H1 (cell line): ENCODE measurements around the gene NAE1. TPM values are rescaled to one million over a fixed set of nuclear protein-coding genes. Genes with fewer than 3 reads are reported as not detected.

ENCODE experiments used
- CTCF ChIA-PET: fragments of 300-600 bp; sonication (Branson Sonifier 250); formaldehyde crosslinking; loops from one replicate; lab custom pipeline; 2021; ENCODE audit not compliant: partially characterized antibody; lab: Charles Lee
- POLR2A ChIA-PET: fragments of 300-600 bp; sonication (Branson Sonifier 250); formaldehyde crosslinking; loops from one replicate; lab custom pipeline; 2021; ENCODE audit warnings: inconsistent platforms; ENCODE audit not compliant: partially characterized antibody; lab: Charles Lee
- DNase-seq, 2 experiments: peaks; one replicate each; pipeline versions ENCODE4 v3.0.0 to v3.0.0-alpha.2; 2010 to 2022; ENCODE audit warnings: low spot score in 2 of 2, low read depth in 1 of 2, mixed read lengths in 1 of 2
- FAIRE-seq: peaks from 2 replicates; lab custom pipeline; 2011; peaks lifted over from hg19 to GRCh38; lab: Jason Lieb, UNC
- H2AFZ ChIP-seq: 2 replicates; pipeline ENCODE4 v1.8.1; 2012; ENCODE audit warnings: low read length, inconsistent platforms
- H2AK5ac ChIP-seq: 2 replicates; pipeline ENCODE4 v1.6.1; 2013; ENCODE audit warnings: low read depth, low read length
- H2BK120ac ChIP-seq: replicated peaks from 2 replicates; pipeline ENCODE3; 2013; ENCODE audit warnings: low read depth, low read length, inconsistent platforms
- H2BK12ac ChIP-seq: 2 replicates; pipeline ENCODE4 v1.6.1; 2013; ENCODE audit warnings: low read depth, low read length
- H2BK15ac ChIP-seq: 2 replicates; pipeline ENCODE4 v1.6.1; 2013; ENCODE audit warnings: low read length
- H2BK20ac ChIP-seq: 2 replicates; pipeline ENCODE4 v1.6.1; 2013; ENCODE audit warnings: low read length
- H2BK5ac ChIP-seq: 2 replicates; pipeline ENCODE4 v1.6.1; 2013; ENCODE audit warnings: low read depth, low read length
- H3K14ac ChIP-seq: 2 replicates; pipeline ENCODE4 v1.6.1; 2013; ENCODE audit warnings: inconsistent platforms; ENCODE audit not compliant: insufficient read length
- H3K18ac ChIP-seq: 2 replicates; pipeline ENCODE4 v1.6.1; 2013; ENCODE audit warnings: low read length; ENCODE audit errors: extremely low read depth
- H3K23ac ChIP-seq: 2 replicates; pipeline ENCODE4 v1.6.1; 2013; ENCODE audit warnings: inconsistent platforms; ENCODE audit not compliant: insufficient read length
- H3K23me2 ChIP-seq: 2 replicates; pipeline ENCODE4 v1.6.1; 2013; ENCODE audit warnings: low read depth, low read length
- H3K27ac ChIP-seq: 2 replicates; pipeline ENCODE4 v1.6.1; 2011; ENCODE audit warnings: low read depth, low read length, inconsistent platforms
- H3K27me3 ChIP-seq, 4 experiments: replicated peaks in 1 of 4; 1 replicate in 1 of 4; 2 replicates in 3 of 4; pipeline versions ENCODE4 v1.6.1 to v1.8.1; 2011 to 2013; ENCODE audit warnings: low read length in 3 of 4, mild to moderate bottlenecking in 3 of 4, inconsistent platforms in 2 of 4, mixed read lengths in 2 of 4, moderate library complexity in 1 of 4; ENCODE audit not compliant: control insufficient read depth in 3 of 4, insufficient read depth in 3 of 4; ENCODE audit errors: extremely low read depth in 1 of 4
- H3K36me3 ChIP-seq, 4 experiments: 2 replicates each; pipeline versions ENCODE4 v1.6.1 to v1.8.1; 2011 to 2013; ENCODE audit warnings: mild to moderate bottlenecking in 4 of 4, low read length in 3 of 4, moderate library complexity in 2 of 4, control low read depth in 1 of 4, inconsistent platforms in 1 of 4; ENCODE audit not compliant: insufficient read depth in 4 of 4, control insufficient read depth in 2 of 4
- H3K4ac ChIP-seq: replicated peaks from 2 replicates; pipeline ENCODE3; 2013; ENCODE audit warnings: low read length, low read depth, mixed read lengths, inconsistent platforms; ENCODE audit not compliant: insufficient read length
- H3K4me1 ChIP-seq, 4 experiments: replicated peaks in 1 of 4; 1 replicate in 1 of 4; 2 replicates in 3 of 4; pipeline versions ENCODE4 v1.6.1 to v1.8.1; 2011 to 2013; ENCODE audit warnings: low read length in 3 of 4, inconsistent platforms in 2 of 4, mixed read lengths in 1 of 4; ENCODE audit not compliant: insufficient read depth in 4 of 4, control insufficient read depth in 3 of 4
- H3K4me2 ChIP-seq, 2 experiments: 2 replicates each; pipeline versions ENCODE4 v1.6.1 to v1.8.1; 2011 to 2013; ENCODE audit warnings: low read depth in 2 of 2, low read length in 2 of 2, control low read depth in 1 of 2, inconsistent platforms in 1 of 2, mild to moderate bottlenecking in 1 of 2; ENCODE audit not compliant: insufficient read depth in 1 of 2
- H3K4me3 ChIP-seq, 4 experiments: fragments of 200-600, 300-600 bp in 1 of 4; sonication (generic), shearing (Covaris generic), sonication (Bioruptor Twin) in 1 of 4; 2 replicates each; pipeline versions ENCODE4 v1.5.1 to v1.8.1; 2011 to 2016; ENCODE audit warnings: low read length in 4 of 4, low read depth in 3 of 4, control low read depth in 2 of 4, inconsistent platforms in 2 of 4, mild to moderate bottlenecking in 2 of 4, mixed read lengths in 1 of 4, moderate library complexity in 1 of 4; ENCODE audit not compliant: insufficient read depth in 2 of 4; ENCODE audit errors: extremely low read depth in 1 of 4
- H3K56ac ChIP-seq: replicated peaks from 2 replicates; pipeline ENCODE3; 2013; ENCODE audit warnings: low read depth, mild to moderate bottlenecking, mixed read lengths, low read length, inconsistent platforms; ENCODE audit not compliant: insufficient read length
- H3K79me1 ChIP-seq: 2 replicates; pipeline ENCODE4 v1.6.1; 2013; ENCODE audit warnings: low read depth, low read length, control low read depth
- H3K79me2 ChIP-seq, 2 experiments: 2 replicates each; pipeline versions ENCODE4 v1.6.1 to v1.8.1; 2012 to 2013; ENCODE audit warnings: low read length in 2 of 2, mild to moderate bottlenecking in 2 of 2, inconsistent platforms in 1 of 2; ENCODE audit not compliant: insufficient read depth in 2 of 2, control insufficient read depth in 1 of 2
- H3K9ac ChIP-seq, 4 experiments: replicated peaks in 1 of 4; 1 replicate in 1 of 4; 2 replicates in 3 of 4; pipeline versions ENCODE4 v1.6.1 to v1.8.1; 2011 to 2013; ENCODE audit warnings: low read depth in 3 of 4, low read length in 3 of 4, control low read depth in 2 of 4, mild to moderate bottlenecking in 2 of 4, moderate library complexity in 2 of 4, inconsistent platforms in 1 of 4; ENCODE audit errors: extremely low read depth in 1 of 4
- H3K9me3 ChIP-seq, 2 experiments: 2 replicates each; pipeline versions ENCODE4 v1.6.1 to v1.8.1; 2012 to 2013; ENCODE audit warnings: mild to moderate bottlenecking in 2 of 2, moderate library complexity in 2 of 2, control low read depth in 1 of 2, inconsistent platforms in 1 of 2, low read depth in 1 of 2, low read length in 1 of 2, mixed read lengths in 1 of 2; ENCODE audit not compliant: insufficient read depth in 2 of 2
- H4K20me1 ChIP-seq, 2 experiments: replicated peaks in 1 of 2; 2 replicates each; pipeline versions ENCODE3 to v1.8.1; 2011 to 2013; ENCODE audit warnings: inconsistent platforms in 2 of 2, low read length in 2 of 2, mild to moderate bottlenecking in 1 of 2; ENCODE audit not compliant: insufficient read depth in 2 of 2, control insufficient read depth in 1 of 2
- H4K5ac ChIP-seq: 2 replicates; pipeline ENCODE4 v1.6.1; 2013; ENCODE audit warnings: low read length, low read depth, mixed read lengths, inconsistent platforms; ENCODE audit not compliant: insufficient read length
- H4K8ac ChIP-seq: 2 replicates; pipeline ENCODE4 v1.8.0; 2013; ENCODE audit warnings: mild to moderate bottlenecking, moderate library complexity, low read length, inconsistent platforms; ENCODE audit not compliant: insufficient read depth; ENCODE audit errors: extremely low read depth
- H4K91ac ChIP-seq: replicated peaks from 2 replicates; pipeline ENCODE3; 2013; ENCODE audit warnings: low read length, mixed read lengths, inconsistent platforms; ENCODE audit not compliant: insufficient read length
- CHD2 ChIP-seq: IDR thresholded peaks from 2 replicates; pipeline ENCODE4 v1.6.1; 2012; ENCODE audit warnings: low read length, improper control_type of control experiment
- CTBP2 ChIP-seq: IDR thresholded peaks from 2 replicates; pipeline ENCODE4 v1.7.0; 2011; ENCODE audit warnings: borderline replicate concordance, mild to moderate bottlenecking, moderate library complexity, mixed read lengths, low read length; ENCODE audit not compliant: insufficient read depth, insufficient read length
- KDM5A ChIP-seq: fragments of 200-600 bp; IDR thresholded peaks from 2 replicates; pipeline ENCODE4 v1.7.1; 2012; ENCODE audit warnings: mild to moderate bottlenecking, low read length, inconsistent platforms, mixed read lengths
- MAFK ChIP-seq: IDR thresholded peaks from 2 replicates; pipeline ENCODE4 v1.6.1; 2012; ENCODE audit warnings: low read depth, mild to moderate bottlenecking, improper control_type of control experiment, low read length
- WGBS, 2 experiments: shearing (Covaris generic) in 1 of 2; methylation state at CpG; one replicate each; pipeline versions ENCODE4 v1.1.6 to v1.1.7; 2013 to 2015; ENCODE audit warnings: low lambda C conversion rate in 2 of 2, mixed read lengths in 2 of 2, inconsistent platforms in 1 of 2, low coverage in 1 of 2, missing lambda C conversion rate in 1 of 2; ENCODE audit not compliant: insufficient replicate concordance in 2 of 2, insufficient coverage in 1 of 2, insufficient read length in 1 of 2; ENCODE audit errors: extremely low coverage in 1 of 2, missing lambda C conversion rate in 1 of 2; 5-methylcytosine and 5-hydroxymethylcytosine counted together
- polyA plus RNA-seq, 7 experiments: library from polyadenylated mRNA; depleted of rRNA in 3 of 7; stranded (reverse) in 5 of 7; unstranded in 2 of 7; fragments of >200 nt in 5 of 7; fragments of 200-250 nt in 2 of 7; gene quantifications; 1 replicate in 5 of 7; 2 replicates in 1 of 7; 4 replicates in 1 of 7; pipeline versions ENCODE4 v1.2.1 to v1.2.3, GENCODE V29; 2011 to 2013; ENCODE audit warnings: missing spikeins in 2 of 7, mixed read lengths in 2 of 7
- total RNA-seq: library from RNA; stranded (reverse); fragmentation: NEBNext Ultra II Directional; extraction: Animal tissue kit (Norgen Biotek cat#: 25700); gene quantifications from 2 replicates; pipeline ENCODE4 v1.2.1, GENCODE V29; 2021
- TF ChIP-seq, protein P1 (sequence below): IDR thresholded peaks from 2 replicates; pipeline ENCODE4 v1.6.1; 2012; ENCODE audit warnings: low read length, inconsistent platforms

Gene NAE1
- total and polyA plus RNA-seq, 2 of the 8 experiments (the other 6 are each of a cell fraction or from before 2014, with no cell fraction given), result 66.6 to 155 TPM

DNA sequence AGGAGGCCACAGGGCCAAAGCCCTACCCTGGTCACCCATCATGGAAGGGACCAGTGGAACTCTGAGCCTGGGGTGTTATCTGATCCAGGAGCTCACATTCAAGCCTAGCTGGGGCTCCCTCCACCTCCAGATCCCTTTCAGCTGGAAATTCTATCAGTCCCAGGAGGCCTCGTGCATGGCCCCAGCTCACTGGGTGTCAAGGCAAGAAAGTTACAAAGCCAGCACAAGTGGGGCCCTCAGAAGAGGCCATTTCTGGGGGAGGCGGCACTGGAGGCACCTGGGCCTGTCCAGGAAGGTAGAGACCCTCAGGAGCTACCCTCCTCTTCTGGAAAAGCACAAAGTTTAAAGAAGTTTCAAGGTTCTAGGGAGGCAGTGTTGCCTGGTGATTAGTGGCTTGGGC lies 18.2 kb upstream of the NAE1 start:
- Histone ChIP-seq H3K79me1 (no peaks in the 10 kb centered on the region), H3K27ac (no peak overlapping the region), H2BK20ac (no peak overlapping the region), H3K36me3 (no peaks in the 10 kb centered on the region), H3K79me2 (no peaks in the 10 kb centered on the region), H3K14ac (no peak overlapping the region), H2AFZ (no peak overlapping the region), H3K27me3 (peaks cover 13 to 31% (median 23%) of the 10 kb centered on the region in 4 experiments), H4K5ac (no peak overlapping the region), H3K4me3 (no peak overlapping the region), H2AK5ac (no peak overlapping the region), H3K9me3 (no peaks in the 10 kb centered on the region), H3K23me2 (peaks cover 9% of the 10 kb centered on the region), H3K4me2 (no peak overlapping the region), H3K4ac (no peak overlapping the region), H4K20me1 (peaks cover 0 to 3% of the 10 kb centered on the region in 2 experiments), H3K9ac (no peak overlapping the region), H3K4me1 (peaks cover 0 to 2% (median 0%) of the 10 kb centered on the region in 4 experiments; a peak in 2 of 7 replicates), H4K8ac (no peak overlapping the region), H2BK15ac (no peak overlapping the region), H4K91ac (no peak overlapping the region), H3K18ac (no peak overlapping the region), H3K56ac (no peak overlapping the region), H2BK120ac (no peak overlapping the region), H2BK12ac (no peak overlapping the region), H3K23ac (no peak overlapping the region), H2BK5ac (no peak overlapping the region)
- DNase-seq (no peak), FAIRE-seq (no peak)
- ChIA-PET CTCF (interaction anchor here (0.5 to 13.4 kb wide), 15 partner anchors 9 to 458 kb away, joined by 3 to 162 read pairs (median 4); partner anchors contain the start of gene NAE1), POLR2A (interaction anchor here (0.5 to 2.0 kb wide), 3 partner anchors 11 to 21 kb away, joined by 3 to 6 read pairs (median 4); no protein-coding TSS in a partner anchor)
- WGBS, 2 experiments, result 96% methylated on average over 2 of the region's 2 CpGs; no CpG with 5 or more reads in 1 of the 2 experiments
- TF ChIP-seq CHD2 (no peak), CTBP2 (no peak), KDM5A (no peak), MAFK (no peak)
- TF ChIP-seq, protein P1, sequence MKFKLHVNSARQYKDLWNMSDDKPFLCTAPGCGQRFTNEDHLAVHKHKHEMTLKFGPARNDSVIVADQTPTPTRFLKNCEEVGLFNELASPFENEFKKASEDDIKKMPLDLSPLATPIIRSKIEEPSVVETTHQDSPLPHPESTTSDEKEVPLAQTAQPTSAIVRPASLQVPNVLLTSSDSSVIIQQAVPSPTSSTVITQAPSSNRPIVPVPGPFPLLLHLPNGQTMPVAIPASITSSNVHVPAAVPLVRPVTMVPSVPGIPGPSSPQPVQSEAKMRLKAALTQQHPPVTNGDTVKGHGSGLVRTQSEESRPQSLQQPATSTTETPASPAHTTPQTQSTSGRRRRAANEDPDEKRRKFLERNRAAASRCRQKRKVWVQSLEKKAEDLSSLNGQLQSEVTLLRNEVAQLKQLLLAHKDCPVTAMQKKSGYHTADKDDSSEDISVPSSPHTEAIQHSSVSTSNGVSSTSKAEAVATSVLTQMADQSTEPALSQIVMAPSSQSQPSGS, result no peak
